HG03108 (cell line): ENCODE results near the gene SLC25A23.

Source experiments
- ATAC-seq: cut with Tn5 transposase; IDR thresholded peaks from one replicate; pipeline ENCODE4 v1.9.1; 2021; ENCODE audit warnings: moderate library complexity; ENCODE audit not compliant: unreplicated experiment

Gene SLC25A23

DNA sequence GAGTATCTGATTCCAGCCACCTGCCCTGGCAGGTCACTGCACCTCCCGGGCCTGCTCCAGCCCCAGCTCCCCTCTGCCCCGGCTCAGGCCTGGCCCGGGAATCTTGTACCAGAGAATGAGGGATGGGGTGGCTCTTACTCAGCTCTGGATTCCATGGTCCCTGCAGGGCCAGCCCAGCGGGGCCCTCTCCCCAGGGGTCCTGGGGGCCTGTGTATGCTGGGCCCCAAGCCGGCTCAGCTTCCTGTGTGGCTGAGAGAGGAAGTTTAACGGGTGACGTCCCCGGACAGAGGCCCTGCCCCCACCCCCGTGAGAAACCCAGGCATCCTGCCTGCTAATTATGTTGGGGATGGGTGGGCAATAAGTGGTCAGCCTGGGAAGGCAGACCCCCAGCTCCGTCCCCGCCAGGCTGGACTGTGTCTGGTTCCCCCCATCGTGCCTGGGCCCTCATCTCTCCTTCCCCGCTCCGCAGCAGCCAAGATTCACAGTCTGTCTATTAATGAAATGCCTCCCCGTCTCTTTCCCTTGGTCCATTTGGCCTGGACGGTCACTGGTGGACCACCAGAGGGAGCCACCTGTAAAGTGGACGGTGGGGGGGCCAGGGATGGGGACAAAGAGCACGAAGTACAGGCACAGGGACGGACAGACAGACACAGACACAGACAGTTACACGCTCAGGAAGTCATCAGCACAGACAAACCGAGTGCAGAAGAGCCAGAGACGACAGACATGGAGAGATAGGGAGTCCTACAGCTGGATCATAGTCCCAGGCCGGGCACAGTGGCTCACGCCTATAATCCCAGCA is 22.1 kb upstream of the SLC25A23 start, which contains the start of gene DENND1C:
Gene DENND1C, minus strand, starts transcription at position 247 of the 802 bp plus-strand sequence. Its CDS starts 92 bp downstream, at position 155.
- ATAC-seq = peak; percentile 80

DNA sequence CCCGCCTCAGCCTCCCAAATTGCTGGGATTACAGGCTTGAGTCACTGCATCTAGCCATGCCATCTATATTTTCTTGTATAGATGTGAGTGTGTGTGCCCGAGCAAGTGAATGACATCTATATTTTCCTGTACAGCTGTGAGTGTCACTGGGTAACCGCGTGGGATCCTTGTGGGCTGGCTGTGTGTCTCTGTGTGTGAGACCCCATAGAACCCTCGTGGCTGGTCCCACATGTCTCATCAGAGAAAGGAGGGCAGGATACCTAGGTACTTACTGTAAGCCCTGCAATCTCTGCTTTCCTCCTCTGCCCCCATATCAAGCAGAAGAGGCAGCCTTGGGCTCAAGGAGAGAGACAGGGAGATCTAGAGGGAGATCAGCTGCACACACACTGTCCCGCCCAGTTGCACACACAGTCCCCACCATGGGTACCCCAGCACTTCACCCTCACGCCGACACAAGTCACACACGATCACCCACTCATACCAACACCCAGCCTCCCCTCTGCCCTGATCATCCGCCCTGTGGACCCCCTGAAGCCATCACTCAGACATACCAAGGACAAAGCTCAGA is 21.3 kb upstream of the SLC25A23 start:
- peak; percentile 12 for ATAC-seq

GRCh38 chr19:6479836-6480398 is 20.3 kb upstream of the SLC25A23 start:
- no peak for ATAC-seq

- no peak for ATAC-seq
Measured at GRCh38 chr19:6478815-6479214, 19.2 kb upstream of the SLC25A23 start.

DNA sequence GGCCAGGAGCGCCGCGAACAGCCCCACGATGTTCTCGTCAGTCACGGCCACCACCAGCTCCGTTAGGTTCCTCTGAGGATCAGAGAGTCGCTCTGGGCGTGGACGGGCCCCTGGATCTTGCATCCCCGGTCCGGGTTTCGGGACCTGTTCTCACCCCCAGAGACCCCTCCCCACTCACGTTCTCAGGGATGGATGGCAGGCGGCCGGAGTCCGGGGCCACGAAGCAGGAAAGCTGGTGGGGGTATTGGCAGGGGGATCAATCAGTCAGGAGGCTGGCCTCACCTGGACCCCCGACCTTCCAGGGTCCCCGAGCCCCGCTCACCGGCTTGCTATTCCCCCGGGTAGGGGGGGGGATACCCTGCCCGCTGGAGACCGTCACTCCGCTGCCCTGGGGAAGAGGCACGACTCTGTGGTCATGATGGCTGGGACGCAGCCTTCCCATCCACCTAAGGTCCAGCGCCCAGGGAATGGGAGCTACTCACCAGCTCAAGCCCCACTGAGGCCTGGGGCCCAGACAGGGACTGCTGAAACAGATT is 17.4 kb upstream of the SLC25A23 start:
- no peak for ATAC-seq

DNA sequence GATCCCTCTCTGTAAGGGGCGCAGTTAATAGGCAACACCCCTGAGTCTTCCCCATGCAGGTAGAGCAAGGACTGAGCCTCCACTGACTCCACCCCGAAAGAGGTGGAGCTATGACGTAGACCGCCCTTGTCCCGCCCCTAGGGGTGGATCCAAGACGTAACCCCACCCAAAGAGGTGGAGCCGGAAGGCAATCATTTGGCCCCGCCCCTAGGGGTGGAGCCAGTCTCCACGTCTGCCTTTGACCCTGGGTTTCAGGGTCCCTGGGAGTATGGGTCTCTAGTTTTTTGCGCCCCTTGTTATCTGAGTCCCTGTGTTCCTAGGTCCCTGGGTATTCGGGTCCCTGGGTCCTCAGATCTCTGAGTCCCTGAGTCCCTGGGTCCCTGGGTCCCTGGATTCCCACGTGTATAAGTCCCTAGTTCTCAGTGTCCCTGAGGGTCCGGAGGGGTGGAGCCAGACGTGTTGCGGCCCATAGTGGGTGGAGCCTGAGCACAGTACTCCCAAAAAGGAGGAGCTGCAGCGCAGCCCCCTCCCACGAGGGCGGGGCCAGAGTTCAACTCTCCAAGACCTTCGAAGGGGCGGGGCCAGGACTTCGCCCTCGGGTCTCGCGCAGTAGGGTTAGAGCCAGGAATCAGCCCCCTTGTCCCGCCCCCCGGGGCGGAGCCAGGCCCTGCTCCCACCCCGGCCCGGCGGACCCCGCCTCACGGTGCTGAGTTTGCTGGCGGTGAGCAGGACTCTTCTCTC is 16.7 kb upstream of the SLC25A23 start:
- no peak for ATAC-seq

DNA sequence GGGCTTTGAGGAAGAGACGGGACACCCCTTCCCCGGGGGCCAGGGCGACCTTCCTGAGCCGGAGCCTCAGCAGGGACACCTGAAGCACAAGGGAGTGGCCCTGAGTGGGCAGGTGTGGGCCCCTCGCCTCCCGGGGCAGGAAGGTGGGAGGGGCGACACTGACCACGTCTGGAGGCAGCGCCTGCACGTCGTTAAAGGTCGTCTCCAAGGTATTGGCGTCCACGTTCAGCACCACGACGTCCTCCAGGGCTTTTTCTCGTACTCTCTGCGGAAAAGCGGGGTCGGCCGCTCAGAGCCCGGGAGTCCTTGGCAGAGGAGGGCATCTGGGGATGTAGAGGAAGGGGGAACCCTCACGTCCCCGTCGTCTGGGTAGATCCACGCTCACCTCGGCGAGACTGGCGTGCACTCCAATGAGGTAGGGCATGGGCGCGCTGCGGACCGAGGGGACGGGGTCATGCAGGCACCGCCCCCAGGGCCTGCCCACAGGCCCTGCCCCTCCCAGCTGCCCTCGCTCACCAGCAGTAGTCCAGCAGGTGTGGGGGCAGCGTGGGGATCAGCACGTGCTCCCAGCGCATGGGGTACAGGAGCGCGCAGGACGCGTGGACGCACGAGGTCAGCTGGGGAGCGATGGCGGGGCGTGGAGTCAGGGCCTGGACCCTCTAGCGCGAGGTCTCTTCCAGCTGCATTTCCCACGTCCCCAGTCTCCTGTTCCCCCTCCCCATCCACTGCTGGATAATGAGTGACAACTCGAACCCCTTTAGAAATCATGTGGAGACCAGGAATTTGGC is 15.9 kb upstream of the SLC25A23 start:
- ATAC-seq = no peak

GRCh38 chr19:6473647-6474046 is 14.1 kb upstream of the SLC25A23 start:
- no peak for ATAC-seq

DNA sequence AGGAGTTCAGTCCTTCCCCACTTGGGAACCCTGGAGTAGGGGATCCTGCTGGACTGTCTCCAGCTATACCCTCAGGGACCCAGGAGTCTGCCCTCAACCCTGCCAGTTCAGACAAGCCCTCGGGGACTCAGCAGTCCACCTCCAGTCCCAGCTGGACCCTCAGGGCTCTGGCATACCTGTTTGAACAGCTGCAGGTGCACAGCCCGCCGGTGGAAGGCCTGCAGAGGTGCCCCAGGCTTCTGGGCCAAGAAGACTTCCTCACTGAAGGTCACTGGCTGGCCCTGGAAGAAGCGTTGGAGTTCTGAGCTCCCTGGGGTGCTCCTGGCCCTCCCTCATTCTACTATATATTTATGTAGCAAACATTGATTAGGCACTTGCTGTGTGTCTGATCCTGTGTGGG is 13.1 kb upstream of the SLC25A23 start:
- no peak for ATAC-seq

DNA sequence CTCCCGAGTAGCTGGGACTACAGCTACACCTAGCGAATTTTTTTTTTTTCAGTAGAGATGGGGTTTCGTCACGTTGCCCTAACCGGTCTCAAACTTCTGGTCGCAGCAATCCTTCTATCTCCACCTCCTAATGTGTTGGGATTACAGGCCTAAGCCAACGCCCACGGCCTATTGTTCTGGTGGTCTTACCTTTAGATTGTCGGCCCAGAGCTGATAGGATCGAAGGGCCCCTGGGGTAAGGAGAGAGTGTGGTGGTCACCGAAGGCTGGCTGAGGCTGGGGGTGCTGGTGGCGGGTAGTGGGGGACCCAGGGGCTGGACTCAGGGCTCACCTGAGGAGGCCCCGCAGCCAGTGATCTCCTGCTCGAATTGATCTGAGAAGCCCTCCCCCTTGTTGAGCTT is 11.5 kb upstream of the SLC25A23 start:
- ATAC-seq = no peak

DNA sequence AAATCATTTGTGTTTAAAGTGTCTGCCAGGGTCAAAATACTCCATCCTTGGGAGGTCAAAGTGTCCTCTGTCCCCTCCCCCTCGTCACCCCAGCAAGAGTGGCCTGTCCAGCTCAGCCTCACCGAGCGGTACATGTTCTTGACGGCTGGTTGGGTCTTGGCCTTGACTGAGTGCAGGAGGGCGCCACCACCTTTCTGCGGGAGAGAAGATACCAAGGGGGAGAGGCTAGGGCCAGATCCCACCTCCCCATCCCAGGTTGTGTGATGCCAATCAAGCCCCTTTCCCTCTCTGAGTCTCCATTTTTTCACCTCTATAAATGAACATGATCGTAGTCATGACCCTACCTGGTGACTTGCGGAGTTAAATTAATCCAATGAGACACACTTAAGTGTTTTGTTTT is 10.6 kb upstream of the SLC25A23 start:
- no peak for ATAC-seq

DNA sequence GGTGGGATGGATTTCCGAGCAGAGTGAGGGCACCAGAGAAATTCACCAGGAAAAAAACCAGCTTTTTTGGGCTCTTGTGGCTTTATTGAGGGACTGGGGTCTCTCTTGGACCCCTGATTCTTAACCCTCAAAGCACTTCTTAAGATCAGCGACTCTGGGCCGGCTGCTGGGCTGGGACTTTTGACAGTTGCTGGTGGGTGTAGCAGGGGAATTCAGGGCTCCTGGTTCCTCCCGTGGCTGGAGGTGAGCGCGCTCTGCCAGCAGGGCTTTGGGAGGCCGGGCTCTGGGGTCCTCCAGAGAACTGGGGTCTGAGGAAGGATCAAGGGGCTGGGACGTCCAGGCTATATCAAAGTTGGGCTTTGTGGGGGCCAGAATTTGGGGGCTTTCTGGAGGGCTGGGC is 7.8 kb upstream of the SLC25A23 start:
- no peak for ATAC-seq

GRCh38 chr19:6466526-6467248 is 7.1 kb upstream of the SLC25A23 start:
- no peak for ATAC-seq

DNA sequence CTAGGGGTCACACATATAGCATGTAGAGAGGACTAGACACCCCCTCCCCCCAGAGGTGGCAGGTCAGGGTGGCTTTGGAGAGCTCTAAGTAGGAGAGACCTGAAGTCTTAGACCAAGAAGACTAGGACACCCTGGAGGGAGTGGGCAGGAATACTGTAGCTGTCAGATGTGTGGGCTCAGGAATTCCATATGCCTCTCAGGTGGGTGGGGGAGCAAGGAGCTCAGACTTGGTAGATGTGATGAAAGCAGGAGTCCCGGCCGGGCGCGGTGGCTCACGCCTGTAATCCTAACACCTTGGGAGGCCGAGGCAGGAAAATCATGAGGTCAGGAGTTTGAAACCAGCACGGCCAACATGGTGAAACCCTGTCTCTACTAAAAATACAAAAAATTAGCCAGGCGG is 6.1 kb upstream of the SLC25A23 start:
- no peak for ATAC-seq

- no peak for ATAC-seq
Measured at GRCh38 chr19:6465006-6465405, 5.4 kb upstream of the SLC25A23 start.

DNA sequence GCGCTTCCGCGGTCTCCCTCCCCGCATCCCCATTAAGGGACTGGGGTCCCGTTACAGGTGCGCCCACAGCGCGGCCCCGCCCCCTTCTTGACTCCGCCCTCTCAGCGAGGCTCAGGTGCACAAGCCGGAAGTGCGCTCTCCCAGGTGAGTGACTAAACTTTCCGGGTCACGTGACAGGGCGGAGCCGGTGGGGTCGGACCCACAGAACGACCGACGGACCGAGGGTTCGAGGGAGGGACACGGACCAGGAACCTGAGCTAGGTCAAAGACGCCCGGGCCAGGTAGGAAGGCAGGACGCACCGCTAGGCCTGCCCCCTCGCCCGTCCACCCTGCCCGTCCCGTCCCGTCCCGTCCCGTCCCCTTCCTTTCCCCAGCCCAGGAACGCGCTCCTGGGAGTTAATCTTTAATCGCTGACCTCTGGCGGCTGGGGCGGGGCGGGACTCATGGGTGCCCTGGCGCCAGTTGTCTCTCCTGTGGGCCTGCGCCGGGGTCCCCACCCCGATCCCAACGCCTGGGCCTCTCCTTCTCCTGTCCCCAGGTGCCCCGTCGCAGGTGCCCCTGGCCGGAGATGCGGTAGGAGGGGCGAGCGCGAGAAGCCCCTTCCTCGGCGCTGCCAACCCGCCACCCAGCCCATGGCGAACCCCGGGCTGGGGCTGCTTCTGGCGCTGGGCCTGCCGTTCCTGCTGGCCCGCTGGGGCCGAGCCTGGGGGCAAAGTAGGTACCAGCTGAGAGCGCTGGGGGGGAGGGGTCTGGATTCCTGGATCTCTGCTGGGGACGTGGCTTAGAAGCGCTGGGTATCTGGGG is 4.7 kb upstream of the SLC25A23 start, which contains the start of gene CRB3:
Gene CRB3, plus strand, starts transcription at position 202 of the 804 bp plus-strand sequence. Its CDS starts 431 bp downstream, at position 633.
- ATAC-seq = no peak

DNA sequence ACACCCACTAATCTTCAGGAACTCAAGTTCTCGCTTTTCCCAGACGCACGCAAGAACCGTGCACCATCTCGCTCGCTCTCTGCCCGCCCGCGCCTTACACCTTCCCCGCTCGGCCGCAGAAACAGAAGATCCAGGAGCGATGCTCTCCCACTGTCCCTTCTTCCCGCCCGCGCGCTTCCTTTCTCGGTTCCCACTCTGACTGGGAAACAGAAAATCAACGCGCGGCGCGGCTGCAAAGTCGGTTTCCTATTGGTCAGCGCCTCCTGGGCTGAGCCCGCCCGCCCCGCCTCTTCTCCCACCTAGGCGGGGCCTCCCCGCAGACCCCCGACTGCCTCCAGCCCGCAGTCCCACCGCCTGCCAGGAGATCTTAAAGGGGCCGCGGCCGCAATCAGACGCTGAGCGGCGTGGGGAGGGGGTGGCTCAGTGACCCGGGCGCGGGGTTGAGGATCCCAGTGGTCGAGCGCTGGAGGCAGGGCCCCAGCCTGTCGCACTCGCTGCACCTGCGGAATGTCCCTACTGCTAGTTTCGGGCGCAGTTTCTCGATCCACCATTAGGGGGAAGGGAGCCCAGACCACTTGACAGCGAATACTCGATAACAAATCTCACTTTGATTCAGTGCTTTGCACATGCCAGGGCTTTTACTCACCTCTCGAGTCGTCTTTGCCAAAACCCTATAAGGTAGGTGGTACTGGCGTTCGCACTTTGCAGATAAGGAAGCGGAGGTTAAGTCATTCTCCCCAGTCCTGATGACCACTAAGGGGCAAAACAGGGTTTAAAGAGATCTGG is 700 bp upstream of the SLC25A23 start:
- peak; percentile 65 for ATAC-seq

DNA sequence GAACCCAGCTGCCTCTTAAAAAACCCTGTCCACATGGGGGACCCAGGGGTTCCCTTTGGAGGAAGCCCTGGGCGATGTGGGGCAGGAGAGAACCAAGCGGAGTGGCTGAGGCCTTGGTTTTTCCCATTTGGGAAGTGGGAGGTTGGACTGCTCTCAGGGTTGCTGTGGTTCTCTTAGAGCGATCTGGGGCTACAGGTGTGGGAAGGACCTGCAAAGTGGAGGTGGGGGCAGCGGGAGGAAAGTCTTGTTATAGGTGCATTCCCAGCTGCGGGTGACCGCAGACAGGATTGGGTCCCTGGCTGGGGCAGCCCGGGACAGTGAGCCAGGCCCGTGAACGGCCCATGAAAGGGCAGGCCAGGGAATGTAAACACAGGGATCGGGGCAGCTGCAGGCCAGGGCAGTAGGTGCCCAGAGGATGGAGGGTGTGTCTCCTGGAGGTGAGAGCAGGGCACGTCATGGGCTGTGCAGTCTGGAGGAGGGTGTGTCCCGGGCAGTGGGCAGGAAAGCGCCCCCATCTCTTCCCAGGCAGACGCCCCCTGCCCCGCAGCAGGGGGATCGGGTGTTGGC is 814 bp downstream of the SLC25A23 start:
- ATAC-seq = peak; percentile 2
